ENCODE results near the gene WDR70.

DNA sequence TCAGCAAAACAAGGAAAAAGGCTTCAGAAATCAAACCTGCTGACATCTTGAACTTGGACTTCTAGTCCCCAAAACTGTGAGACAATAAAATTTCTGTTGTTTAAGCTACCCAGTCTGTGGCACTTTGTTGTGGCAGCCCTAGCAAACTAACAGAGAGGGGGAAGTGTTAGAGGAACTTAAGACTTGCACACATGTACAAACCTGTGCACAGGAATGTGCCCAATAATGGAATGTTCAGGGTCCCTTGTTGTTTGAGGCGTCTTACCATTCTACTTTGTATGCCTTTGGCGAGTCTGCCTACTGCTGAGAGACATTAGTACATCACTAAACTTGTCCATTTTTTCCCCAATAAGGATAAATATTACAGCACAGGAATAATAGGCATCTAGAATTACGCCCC is 160.3 kb downstream of the WDR70 start:
- TF ChIP-seq ARNTL (CRISPR knock-in tag; IDR thresholded peaks at IDR 0.05; ENCODE audit: borderline replicate concordance, low read depth) (no peak), TCF4 (CRISPR knock-in tag; IDR thresholded peaks at IDR 0.05; ENCODE audit: borderline replicate concordance) (no peak), OSR1 (CRISPR knock-in tag; IDR thresholded peaks at IDR 0.05) (no peak), RARB (CRISPR knock-in tag; IDR thresholded peaks at IDR 0.05) (no peak)
- TF ChIP-seq, protein P1, sequence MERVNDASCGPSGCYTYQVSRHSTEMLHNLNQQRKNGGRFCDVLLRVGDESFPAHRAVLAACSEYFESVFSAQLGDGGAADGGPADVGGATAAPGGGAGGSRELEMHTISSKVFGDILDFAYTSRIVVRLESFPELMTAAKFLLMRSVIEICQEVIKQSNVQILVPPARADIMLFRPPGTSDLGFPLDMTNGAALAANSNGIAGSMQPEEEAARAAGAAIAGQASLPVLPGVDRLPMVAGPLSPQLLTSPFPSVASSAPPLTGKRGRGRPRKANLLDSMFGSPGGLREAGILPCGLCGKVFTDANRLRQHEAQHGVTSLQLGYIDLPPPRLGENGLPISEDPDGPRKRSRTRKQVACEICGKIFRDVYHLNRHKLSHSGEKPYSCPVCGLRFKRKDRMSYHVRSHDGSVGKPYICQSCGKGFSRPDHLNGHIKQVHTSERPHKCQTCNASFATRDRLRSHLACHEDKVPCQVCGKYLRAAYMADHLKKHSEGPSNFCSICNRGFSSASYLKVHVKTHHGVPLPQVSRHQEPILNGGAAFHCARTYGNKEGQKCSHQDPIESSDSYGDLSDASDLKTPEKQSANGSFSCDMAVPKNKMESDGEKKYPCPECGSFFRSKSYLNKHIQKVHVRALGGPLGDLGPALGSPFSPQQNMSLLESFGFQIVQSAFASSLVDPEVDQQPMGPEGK (CRISPR knock-in tag; IDR thresholded peaks at IDR 0.05; ENCODE audit: borderline replicate concordance), result no peak
- TF ChIP-seq, protein P2, sequence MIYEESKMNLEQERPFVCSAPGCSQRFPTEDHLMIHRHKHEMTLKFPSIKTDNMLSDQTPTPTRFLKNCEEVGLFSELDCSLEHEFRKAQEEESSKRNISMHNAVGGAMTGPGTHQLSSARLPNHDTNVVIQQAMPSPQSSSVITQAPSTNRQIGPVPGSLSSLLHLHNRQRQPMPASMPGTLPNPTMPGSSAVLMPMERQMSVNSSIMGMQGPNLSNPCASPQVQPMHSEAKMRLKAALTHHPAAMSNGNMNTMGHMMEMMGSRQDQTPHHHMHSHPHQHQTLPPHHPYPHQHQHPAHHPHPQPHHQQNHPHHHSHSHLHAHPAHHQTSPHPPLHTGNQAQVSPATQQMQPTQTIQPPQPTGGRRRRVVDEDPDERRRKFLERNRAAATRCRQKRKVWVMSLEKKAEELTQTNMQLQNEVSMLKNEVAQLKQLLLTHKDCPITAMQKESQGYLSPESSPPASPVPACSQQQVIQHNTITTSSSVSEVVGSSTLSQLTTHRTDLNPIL (CRISPR knock-in tag; IDR thresholded peaks at IDR 0.05; ENCODE audit: low read depth), result no peak
